Peyer's patch (tissue), 4 donors: ENCODE results near the gene RPL29. TPM values are rescaled to one million over a fixed set of nuclear protein-coding genes. Genes with fewer than 3 reads are reported as not detected.
"Not testable (repeated sequence)": the region's sequence is repeated elsewhere in the genome, so short reads cannot be mapped to it uniquely, and the experiment has no call there.

Source experiments
- DNase-seq, 3 donors: peaks; one replicate each; pipeline ENCODE4 v3.0.0-alpha.2; 2017 to 2019
- H3K27ac ChIP-seq, 4 donors: fragments of 200-600 bp; sonication (generic); one replicate each; pipeline ENCODE4 v1.5.1; 2016 to 2019
- H3K27me3 ChIP-seq, 2 donors: fragments of 200-600 bp; sonication (generic); one replicate each; pipeline ENCODE4 v1.5.1; 2019
- H3K36me3 ChIP-seq, 3 donors: fragments of 200-600 bp; sonication (generic); one replicate each; pipeline ENCODE4 v1.5.1; 2016 to 2019
- H3K4me1 ChIP-seq, 4 donors: fragments of 200-600 bp; sonication (generic); one replicate each; pipeline ENCODE4 v1.5.1; 2016 to 2019
- H3K4me3 ChIP-seq, 4 donors: fragments of 200-600 bp; sonication (generic); 1 replicate in 3 of 4; 2 replicates in 1 of 4; pipeline ENCODE4 v1.5.1; 2016 to 2019; ENCODE audit warnings: mild to moderate bottlenecking in 1 of 4
- H3K9me3 ChIP-seq, 4 donors: fragments of 200-600 bp; sonication (generic); one replicate each; pipeline ENCODE4 v1.5.1; 2016 to 2019; ENCODE audit warnings: mild to moderate bottlenecking in 1 of 4
- CTCF ChIP-seq, 6 experiments: fragments of 450-650 bp in 4 of 6; fragments of 200-600 bp in 2 of 6; sonication (generic) in 1 of 6; IDR thresholded peaks; one replicate each; pipeline ENCODE4 v1.5.1; 2017 to 2019; ENCODE audit warnings: antibody characterized with exemption in 6 of 6, mild to moderate bottlenecking in 3 of 6, moderate library complexity in 1 of 6
- POLR2A ChIP-seq, 2 donors: fragments of 450-650 bp; IDR thresholded peaks; one replicate each; pipeline ENCODE4 v1.5.1; 2017; ENCODE audit warnings: antibody characterized with exemption in 2 of 2, mild to moderate bottlenecking in 2 of 2, moderate library complexity in 2 of 2
- total RNA-seq, 4 donors: library from RNA; depleted of rRNA; stranded (reverse); fragments of >200 nt; gene quantifications; one replicate each; pipeline ENCODE4 v1.1.0, GENCODE V29; 2016

The RPL29 gene
- 100 to 1,000 TPM; 643 to 841 (median 711) TPM for total RNA-seq

DNA sequence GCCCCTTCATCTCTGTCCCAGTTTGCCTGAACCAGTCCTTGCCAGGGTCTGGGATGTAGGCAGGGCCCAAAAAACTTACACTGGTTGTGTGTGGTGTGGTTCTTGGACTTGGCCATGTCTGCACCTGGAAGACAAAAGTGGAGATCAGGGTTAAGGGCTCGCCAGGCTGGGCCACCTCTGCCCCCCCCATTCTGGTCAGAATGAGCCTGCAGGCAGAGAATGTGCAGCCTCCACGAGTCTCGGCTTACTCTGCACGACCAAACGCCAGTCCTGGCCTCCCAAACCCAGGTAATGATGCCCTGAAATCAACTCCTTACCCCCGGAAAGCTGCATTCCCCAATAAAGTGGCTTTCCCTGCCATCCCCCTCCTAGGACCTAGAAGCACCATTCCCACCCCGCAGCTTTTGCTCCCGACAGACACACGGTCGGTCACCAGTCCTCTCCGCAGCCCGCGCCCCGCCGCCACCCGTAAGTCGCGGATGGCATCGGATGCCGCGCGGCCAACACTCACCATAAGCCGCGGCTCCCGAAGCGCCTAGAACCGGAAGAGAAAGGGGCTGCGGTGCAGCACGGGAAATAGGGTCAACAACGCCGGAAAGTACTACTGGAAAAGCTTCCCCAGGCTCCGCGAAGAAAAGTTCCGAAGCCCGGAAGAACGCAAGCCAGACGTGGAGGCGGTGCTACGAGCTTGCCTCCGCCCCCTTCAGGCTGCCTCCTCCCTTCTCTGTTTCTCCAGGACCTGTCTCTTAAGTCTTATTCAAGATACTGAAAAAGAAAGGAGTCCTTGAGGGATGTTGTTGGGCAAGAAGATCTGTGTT is at the start of gene RPL29:
Gene RPL29, minus strand, starts transcription at position 550 of the 818 bp plus-strand sequence. Its CDS starts 434 bp downstream, at position 116.
- TF ChIP-seq CTCF (IDR thresholded peaks at IDR 0.05) (peak in 4 of 6 experiments; percentile 27 to 46 (median 38)), POLR2A (IDR thresholded peaks at IDR 0.05) (peak; percentile 54 to 61)
- H3K4me3 ChIP-seq = peak within 1 kb of the TSS; percentile 48 to 87 (median 67)
- DNase-seq = peak; percentile 88 to 97 (median 90)
- no peaks in the 10 kb centered on the region for H3K9me3 ChIP-seq
- peaks cover 0 to 25% (median 0%) of the 10 kb centered on the region in 3 donors for H3K36me3 ChIP-seq
- no peaks in the 10 kb centered on the region for H3K27me3 ChIP-seq
- peaks cover 0 to 13% (median 3%) of the 10 kb centered on the region in 4 donors for H3K4me1 ChIP-seq
- peak within 1 kb of the TSS; percentile 73 to 89 (median 81) for H3K27ac ChIP-seq

DNA sequence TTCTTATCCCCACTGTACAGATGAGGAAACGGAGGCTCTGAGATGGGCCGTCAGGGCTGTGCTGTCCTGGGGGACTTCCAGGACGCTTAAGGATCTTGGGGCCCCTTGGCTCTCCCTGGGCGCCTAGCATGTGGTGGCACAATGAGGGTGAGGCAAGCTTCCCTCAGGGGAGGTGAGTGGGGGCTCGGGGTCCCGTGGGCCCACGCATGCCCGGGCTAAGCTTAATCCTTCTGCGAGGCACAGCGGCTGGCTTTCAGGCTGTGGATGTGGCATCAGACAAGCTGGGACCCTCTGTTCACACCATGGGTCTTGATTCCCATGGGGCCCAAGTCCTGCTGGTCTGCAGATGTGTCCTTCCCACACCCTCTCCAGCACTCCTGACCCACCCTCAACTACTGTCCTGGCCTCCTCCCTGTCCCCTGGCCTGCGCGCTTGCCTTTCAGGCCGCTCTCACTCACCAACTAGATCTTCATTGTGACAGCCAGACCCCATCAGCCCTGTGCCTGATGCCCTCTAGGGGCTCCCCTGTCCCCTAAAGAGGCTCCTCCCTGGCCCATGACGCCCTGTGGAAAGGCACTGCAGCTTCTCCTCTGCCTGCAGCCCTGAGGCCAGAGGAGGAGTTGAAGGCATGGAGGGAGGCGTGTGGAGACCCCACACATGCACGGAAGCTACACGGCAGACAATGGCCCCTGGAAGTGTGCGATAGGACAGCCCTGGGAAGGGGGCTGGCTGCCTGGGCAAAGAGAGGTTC is 49.3 kb upstream of the RPL29 start:
- H3K9me3 ChIP-seq = no peaks in the 10 kb centered on the region
- no peak overlapping the region for H3K4me3 ChIP-seq
- no peak for DNase-seq
- no peaks in the 10 kb centered on the region for H3K27me3 ChIP-seq
- no peak overlapping the region for H3K27ac ChIP-seq
- H3K4me1 ChIP-seq = no peaks in the 10 kb centered on the region
- peaks cover 0 to 6% (median 0%) of the 10 kb centered on the region in 3 donors for H3K36me3 ChIP-seq
- no peak for TF ChIP-seq POLR2A (IDR thresholded peaks at IDR 0.05)
- TF ChIP-seq CTCF (IDR thresholded peaks at IDR 0.05) = no peak

- H3K4me1 ChIP-seq = no peaks in the 10 kb centered on the region
- no peak overlapping the region for H3K27ac ChIP-seq
- H3K4me3 ChIP-seq = no peak overlapping the region
- no peak for TF ChIP-seq POLR2A (IDR thresholded peaks at IDR 0.05)
- DNase-seq = no peak
- no peaks in the 10 kb centered on the region for H3K27me3 ChIP-seq
- H3K9me3 ChIP-seq = no peaks in the 10 kb centered on the region
- H3K36me3 ChIP-seq = no peaks in the 10 kb centered on the region
Measured at GRCh38 chr3:52043750-52044149, 48.1 kb upstream of the RPL29 start.

DNA sequence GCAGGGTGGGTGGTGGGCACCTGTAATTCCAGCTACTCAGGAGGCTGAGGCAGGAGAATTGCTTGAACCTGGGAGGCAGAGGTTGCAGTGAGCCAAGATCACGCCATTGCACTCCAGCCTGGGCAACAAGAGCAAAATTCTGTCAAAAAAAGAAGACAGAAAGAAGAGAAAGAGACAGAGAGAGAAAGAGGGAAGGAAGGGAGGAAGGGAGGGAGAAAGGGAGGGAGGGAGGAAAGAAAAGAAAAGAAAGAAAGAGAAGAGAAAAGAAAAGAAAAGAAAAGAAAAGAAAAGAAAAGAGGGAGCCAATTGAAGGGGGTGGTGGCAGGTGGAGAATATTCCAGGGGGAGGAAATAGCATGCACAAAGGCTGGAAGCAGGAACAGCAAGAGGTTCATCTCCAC is 47.3 kb upstream of the RPL29 start:
- DNase-seq, H3K9me3 ChIP-seq, H3K27ac ChIP-seq, H3K4me1 ChIP-seq, H3K27me3 ChIP-seq, H3K4me3 ChIP-seq, H3K36me3 ChIP-seq: not testable (repeated sequence)

DNA sequence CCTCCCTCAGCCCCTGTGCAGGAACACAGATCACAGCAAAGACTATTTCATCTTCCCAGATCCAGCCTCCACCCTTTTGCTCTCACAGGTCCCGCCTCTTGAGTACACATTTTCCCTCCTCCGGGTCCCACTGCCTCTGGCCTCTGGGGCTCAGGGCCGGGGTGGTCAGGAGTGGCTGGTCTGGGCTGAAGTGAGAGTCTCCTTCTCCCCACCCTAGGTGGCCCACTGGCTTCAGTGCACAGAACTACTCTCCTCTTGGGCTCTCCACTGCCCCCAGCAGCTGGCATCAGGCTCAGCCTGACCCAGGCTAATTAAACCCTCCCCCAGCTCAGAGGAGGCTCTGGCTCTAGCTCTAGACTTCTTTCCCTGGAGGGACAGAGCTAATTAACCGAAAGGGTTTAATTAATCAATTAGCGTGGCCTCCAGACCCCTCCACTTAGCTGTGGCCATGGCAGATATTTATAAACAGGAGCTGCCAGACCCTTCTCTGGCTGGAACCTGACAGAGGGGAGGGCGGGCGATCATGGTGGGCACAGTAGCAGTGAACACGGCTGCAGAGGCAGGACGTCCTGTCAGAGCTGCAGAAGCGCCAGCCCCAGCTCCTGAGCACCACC is 45.5 kb upstream of the RPL29 start:
- H3K4me3 ChIP-seq = no peak overlapping the region
- H3K27ac ChIP-seq = no peak overlapping the region
- H3K36me3 ChIP-seq = no peaks in the 10 kb centered on the region
- no peaks in the 10 kb centered on the region for H3K4me1 ChIP-seq
- no peaks in the 10 kb centered on the region for H3K27me3 ChIP-seq
- TF ChIP-seq CTCF (IDR thresholded peaks at IDR 0.05) = no peak
- TF ChIP-seq POLR2A (IDR thresholded peaks at IDR 0.05) = no peak
- H3K9me3 ChIP-seq = no peaks in the 10 kb centered on the region
- no peak for DNase-seq

DNA sequence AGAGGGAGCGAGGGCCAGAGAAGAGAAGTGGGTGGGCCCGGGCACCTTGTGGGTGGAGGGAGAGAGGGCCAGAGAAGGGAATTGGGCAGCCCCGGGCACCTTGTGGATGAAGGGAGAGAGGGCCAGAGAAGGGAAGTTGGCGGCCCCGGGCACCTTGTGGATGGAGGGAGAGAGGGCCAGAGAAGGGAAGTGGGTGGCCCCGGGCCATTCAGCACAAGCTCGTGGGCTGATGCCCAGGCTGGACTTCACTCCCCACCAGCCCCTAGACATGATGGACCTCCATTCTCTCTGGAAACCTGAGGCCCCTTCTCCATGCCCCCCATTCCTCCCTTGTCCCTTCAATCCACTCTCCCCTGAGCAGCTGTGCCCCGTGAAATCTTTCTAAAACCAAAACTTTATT is 44.9 kb upstream of the RPL29 start:
- Histone ChIP-seq H3K9me3 (no peaks in the 10 kb centered on the region), H3K4me3 (no peak overlapping the region), H3K36me3 (no peaks in the 10 kb centered on the region), H3K4me1 (no peaks in the 10 kb centered on the region), H3K27ac (no peak overlapping the region), H3K27me3 (no peaks in the 10 kb centered on the region)
- no peak for TF ChIP-seq CTCF (IDR thresholded peaks at IDR 0.05)
- TF ChIP-seq POLR2A (IDR thresholded peaks at IDR 0.05) = no peak
- DNase-seq = no peak
